HepG2 (cell line): ENCODE results near the gene PKMYT1. TPM values are rescaled to one million over a fixed set of nuclear protein-coding genes. Genes with fewer than 3 reads are reported as not detected.

ENCODE experiments used
- GFI1 ChIP-seq: sonication (generic); formaldehyde crosslinking; IDR thresholded peaks from 2 replicates; pipeline ENCODE4 v1.5.0; 2020; ENCODE audit warnings: missing genetic modification reagents, mild to moderate bottlenecking, borderline replicate concordance
- MTA1 ChIP-seq: sonication (generic); formaldehyde crosslinking; IDR thresholded peaks from 2 replicates; pipeline ENCODE4 v1.4.0; 2020; ENCODE audit warnings: missing genetic modification reagents, mild to moderate bottlenecking, borderline replicate concordance
- NR2C2 ChIP-seq: sonication (generic); formaldehyde crosslinking; IDR thresholded peaks from 2 replicates; pipeline ENCODE4 v1.4.0; 2020; ENCODE audit warnings: missing genetic modification reagents, mild to moderate bottlenecking, moderate library complexity, borderline replicate concordance
- POLR2AphosphoS5 ChIP-seq: IDR thresholded peaks from 2 replicates; pipeline ENCODE4 v1.6.1; 2012; ENCODE audit warnings: low read depth, low read length
- RAD21 ChIP-seq: fragments of 450-650 bp; formaldehyde crosslinking; IDR thresholded peaks from 2 replicates; pipeline ENCODE4 v1.5.0; 2020; ENCODE audit warnings: mild to moderate bottlenecking
- RCOR2 ChIP-seq: IDR thresholded peaks from 2 replicates; pipeline ENCODE4 v1.6.1; 2016; ENCODE audit warnings: missing biosample characterization, missing genetic modification reagents
- REXO4 ChIP-seq: sonication (generic); formaldehyde crosslinking; IDR thresholded peaks from 2 replicates; pipeline ENCODE4 v1.8.0; 2022; ENCODE audit warnings: missing genetic modification reagents, mild to moderate bottlenecking, borderline replicate concordance
- TBP ChIP-seq: sonication (generic); formaldehyde crosslinking; IDR thresholded peaks from 2 replicates; pipeline ENCODE4 v1.5.0; 2020; ENCODE audit warnings: missing genetic modification reagents
- ZBTB7A ChIP-seq: sonication (generic); formaldehyde crosslinking; IDR thresholded peaks from 2 replicates; pipeline ENCODE4 v1.8.0; 2022; ENCODE audit warnings: mild to moderate bottlenecking, missing genetic modification reagents
- ZFP37 ChIP-seq: sonication (generic); formaldehyde crosslinking; IDR thresholded peaks from 2 replicates; pipeline ENCODE4 v1.4.0; 2020; ENCODE audit warnings: missing genetic modification reagents, borderline replicate concordance
- ZNF34 ChIP-seq: sonication (generic); formaldehyde crosslinking; IDR thresholded peaks from 2 replicates; pipeline ENCODE4 v1.4.0; 2020; ENCODE audit warnings: mild to moderate bottlenecking, missing genetic modification reagents, borderline replicate concordance
- ZNF577 ChIP-seq: sonication (generic); formaldehyde crosslinking; IDR thresholded peaks from 2 replicates; pipeline ENCODE4 v1.4.0; 2020; ENCODE audit warnings: mild to moderate bottlenecking, low read depth, missing genetic modification reagents, borderline replicate concordance
- ZNF724P ChIP-seq: sonication (generic); formaldehyde crosslinking; IDR thresholded peaks from 2 replicates; pipeline ENCODE4 v1.8.0; 2022; ENCODE audit warnings: missing genetic modification reagents, borderline replicate concordance
- ZNF777 ChIP-seq: sonication (generic); formaldehyde crosslinking; IDR thresholded peaks from 2 replicates; pipeline ENCODE4 v1.4.0; 2020; ENCODE audit warnings: missing genetic modification reagents
- ZNF790 ChIP-seq: sonication (generic); formaldehyde crosslinking; IDR thresholded peaks from 2 replicates; pipeline ENCODE4 v1.8.0; 2022; ENCODE audit warnings: missing genetic modification reagents, mild to moderate bottlenecking, borderline replicate concordance
- ZSCAN31 ChIP-seq: sonication (generic); formaldehyde crosslinking; IDR thresholded peaks from 2 replicates; pipeline ENCODE4 v1.5.0; 2020; ENCODE audit warnings: low read depth, mild to moderate bottlenecking, missing genetic modification reagents
- polyA plus RNA-seq, 8 experiments: library from polyadenylated mRNA; depleted of rRNA in 3 of 8; stranded (reverse) in 7 of 8; unstranded in 1 of 8; fragments of >200 nt; fragmentation: Illumina TruSeq in 4 of 8; extraction: Trizol in 4 of 8; gene quantifications; 2 replicates each; pipeline versions ENCODE4 v1.2.1 to v1.2.3, GENCODE V29; 2011 to 2016; ENCODE audit warnings: low read depth in 4 of 8, missing spikeins in 1 of 8, mixed read lengths in 1 of 8; ENCODE audit not compliant: insufficient read depth in 1 of 8
- total RNA-seq, 5 experiments: library from RNA; depleted of rRNA; stranded (reverse); fragments of >200 nt; fragmentation: Illumina TruSeq; extraction: Trizol; gene quantifications; 2 replicates each; pipeline ENCODE4 v1.2.3, GENCODE V29; 2016; ENCODE audit warnings: low read depth in 1 of 5
- TF ChIP-seq, protein P1 (sequence below): sonication (generic); formaldehyde crosslinking; IDR thresholded peaks from 2 replicates; pipeline ENCODE4 v1.4.0; 2020; ENCODE audit warnings: missing genetic modification reagents, borderline replicate concordance
- TF ChIP-seq, protein P2 (sequence below): sonication (generic); formaldehyde crosslinking; IDR thresholded peaks from 2 replicates; pipeline ENCODE4 v1.4.0; 2020; ENCODE audit warnings: missing genetic modification reagents
- TF ChIP-seq, protein P3 (sequence below): sonication (generic); formaldehyde crosslinking; IDR thresholded peaks from 2 replicates; pipeline ENCODE4 v1.5.0; 2020; ENCODE audit warnings: missing genetic modification reagents, mild to moderate bottlenecking, borderline replicate concordance

The PKMYT1 gene
- total and polyA plus RNA-seq, 2 of the 13 experiments (the other 11 are each of a cell fraction or from before 2014, with no cell fraction given): 7.0 to 27.8 TPM

DNA sequence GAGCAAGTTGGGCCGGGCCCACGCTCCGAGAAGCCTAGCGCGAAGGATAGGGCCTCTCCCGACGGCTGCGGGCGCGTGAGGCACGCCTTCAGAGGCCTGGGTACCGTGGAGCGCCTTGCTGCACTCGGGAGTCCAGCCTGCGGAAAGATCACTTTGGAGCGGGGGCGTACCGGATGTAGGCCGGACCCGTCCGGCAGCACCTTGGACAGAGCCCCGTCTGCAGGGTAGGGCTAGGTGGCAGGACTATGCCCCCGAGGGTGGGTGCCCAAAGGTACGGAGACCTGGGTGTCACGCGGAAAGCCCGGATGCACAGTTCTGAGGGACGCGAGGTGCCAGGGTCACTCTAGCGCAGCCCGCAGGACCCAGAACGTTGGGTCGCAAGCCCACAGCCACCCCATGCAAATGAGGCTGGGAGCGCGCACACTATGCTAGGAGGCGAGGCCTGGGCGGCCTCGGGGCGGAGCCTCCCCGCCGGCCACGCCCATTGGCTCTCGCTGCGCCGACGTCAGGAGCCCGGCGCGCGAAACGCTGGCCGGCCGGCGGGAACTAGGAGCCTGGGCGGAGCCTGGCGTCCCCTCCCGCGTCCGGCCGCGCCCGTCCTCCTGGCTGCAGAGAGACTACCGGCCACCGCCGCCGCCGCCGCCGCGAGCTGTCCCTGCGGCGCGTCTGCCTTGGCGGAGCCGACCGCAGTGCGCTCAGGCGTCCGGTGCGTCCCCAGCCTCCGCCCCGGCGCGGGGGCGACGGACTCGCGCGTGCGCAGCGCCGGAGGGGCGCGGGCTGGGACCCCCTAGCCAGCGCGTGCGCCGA lies 11.3 kb downstream of the PKMYT1 start, which contains the start of gene PAQR4 (continued):
- peak; percentile 74 for TF ChIP-seq GFI1
- TF ChIP-seq ZNF724P (CRISPR knock-in tag): peak; percentile 87; the same call in 1 of the 2 replicates
- peak; percentile 71 for TF ChIP-seq POLR2AphosphoS5
- peak; percentile 89; the same call in 1 of the 2 replicates for TF ChIP-seq ZNF577 (CRISPR knock-in tag)
- peak; percentile 99 for TF ChIP-seq ZBTB7A (CRISPR knock-in tag)
- TF ChIP-seq NR2C2 (CRISPR knock-in tag): peak; percentile 73
- TF ChIP-seq, protein P1, sequence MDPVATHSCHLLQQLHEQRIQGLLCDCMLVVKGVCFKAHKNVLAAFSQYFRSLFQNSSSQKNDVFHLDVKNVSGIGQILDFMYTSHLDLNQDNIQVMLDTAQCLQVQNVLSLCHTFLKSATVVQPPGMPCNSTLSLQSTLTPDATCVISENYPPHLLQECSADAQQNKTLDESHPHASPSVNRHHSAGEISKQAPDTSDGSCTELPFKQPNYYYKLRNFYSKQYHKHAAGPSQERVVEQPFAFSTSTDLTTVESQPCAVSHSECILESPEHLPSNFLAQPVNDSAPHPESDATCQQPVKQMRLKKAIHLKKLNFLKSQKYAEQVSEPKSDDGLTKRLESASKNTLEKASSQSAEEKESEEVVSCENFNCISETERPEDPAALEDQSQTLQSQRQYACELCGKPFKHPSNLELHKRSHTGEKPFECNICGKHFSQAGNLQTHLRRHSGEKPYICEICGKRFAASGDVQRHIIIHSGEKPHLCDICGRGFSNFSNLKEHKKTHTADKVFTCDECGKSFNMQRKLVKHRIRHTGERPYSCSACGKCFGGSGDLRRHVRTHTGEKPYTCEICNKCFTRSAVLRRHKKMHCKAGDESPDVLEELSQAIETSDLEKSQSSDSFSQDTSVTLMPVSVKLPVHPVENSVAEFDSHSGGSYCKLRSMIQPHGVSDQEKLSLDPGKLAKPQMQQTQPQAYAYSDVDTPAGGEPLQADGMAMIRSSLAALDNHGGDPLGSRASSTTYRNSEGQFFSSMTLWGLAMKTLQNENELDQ (CRISPR knock-in tag): peak; percentile 93
- peak; percentile 98 for TF ChIP-seq ZSCAN31 (CRISPR knock-in tag)
- TF ChIP-seq REXO4 (CRISPR knock-in tag): peak; percentile 50; the same call in 1 of the 2 replicates
- peak; percentile 56; the same call in 1 of the 2 replicates for TF ChIP-seq MTA1 (CRISPR knock-in tag)
- no peak for TF ChIP-seq TBP (CRISPR knock-in tag)
- TF ChIP-seq ZNF777 (CRISPR knock-in tag): peak; percentile 92
- peak; percentile 95; the same call in 1 of the 2 replicates for TF ChIP-seq ZFP37 (CRISPR knock-in tag)
- peak; percentile 91 for TF ChIP-seq ZNF34 (CRISPR knock-in tag)
- TF ChIP-seq, protein P2, sequence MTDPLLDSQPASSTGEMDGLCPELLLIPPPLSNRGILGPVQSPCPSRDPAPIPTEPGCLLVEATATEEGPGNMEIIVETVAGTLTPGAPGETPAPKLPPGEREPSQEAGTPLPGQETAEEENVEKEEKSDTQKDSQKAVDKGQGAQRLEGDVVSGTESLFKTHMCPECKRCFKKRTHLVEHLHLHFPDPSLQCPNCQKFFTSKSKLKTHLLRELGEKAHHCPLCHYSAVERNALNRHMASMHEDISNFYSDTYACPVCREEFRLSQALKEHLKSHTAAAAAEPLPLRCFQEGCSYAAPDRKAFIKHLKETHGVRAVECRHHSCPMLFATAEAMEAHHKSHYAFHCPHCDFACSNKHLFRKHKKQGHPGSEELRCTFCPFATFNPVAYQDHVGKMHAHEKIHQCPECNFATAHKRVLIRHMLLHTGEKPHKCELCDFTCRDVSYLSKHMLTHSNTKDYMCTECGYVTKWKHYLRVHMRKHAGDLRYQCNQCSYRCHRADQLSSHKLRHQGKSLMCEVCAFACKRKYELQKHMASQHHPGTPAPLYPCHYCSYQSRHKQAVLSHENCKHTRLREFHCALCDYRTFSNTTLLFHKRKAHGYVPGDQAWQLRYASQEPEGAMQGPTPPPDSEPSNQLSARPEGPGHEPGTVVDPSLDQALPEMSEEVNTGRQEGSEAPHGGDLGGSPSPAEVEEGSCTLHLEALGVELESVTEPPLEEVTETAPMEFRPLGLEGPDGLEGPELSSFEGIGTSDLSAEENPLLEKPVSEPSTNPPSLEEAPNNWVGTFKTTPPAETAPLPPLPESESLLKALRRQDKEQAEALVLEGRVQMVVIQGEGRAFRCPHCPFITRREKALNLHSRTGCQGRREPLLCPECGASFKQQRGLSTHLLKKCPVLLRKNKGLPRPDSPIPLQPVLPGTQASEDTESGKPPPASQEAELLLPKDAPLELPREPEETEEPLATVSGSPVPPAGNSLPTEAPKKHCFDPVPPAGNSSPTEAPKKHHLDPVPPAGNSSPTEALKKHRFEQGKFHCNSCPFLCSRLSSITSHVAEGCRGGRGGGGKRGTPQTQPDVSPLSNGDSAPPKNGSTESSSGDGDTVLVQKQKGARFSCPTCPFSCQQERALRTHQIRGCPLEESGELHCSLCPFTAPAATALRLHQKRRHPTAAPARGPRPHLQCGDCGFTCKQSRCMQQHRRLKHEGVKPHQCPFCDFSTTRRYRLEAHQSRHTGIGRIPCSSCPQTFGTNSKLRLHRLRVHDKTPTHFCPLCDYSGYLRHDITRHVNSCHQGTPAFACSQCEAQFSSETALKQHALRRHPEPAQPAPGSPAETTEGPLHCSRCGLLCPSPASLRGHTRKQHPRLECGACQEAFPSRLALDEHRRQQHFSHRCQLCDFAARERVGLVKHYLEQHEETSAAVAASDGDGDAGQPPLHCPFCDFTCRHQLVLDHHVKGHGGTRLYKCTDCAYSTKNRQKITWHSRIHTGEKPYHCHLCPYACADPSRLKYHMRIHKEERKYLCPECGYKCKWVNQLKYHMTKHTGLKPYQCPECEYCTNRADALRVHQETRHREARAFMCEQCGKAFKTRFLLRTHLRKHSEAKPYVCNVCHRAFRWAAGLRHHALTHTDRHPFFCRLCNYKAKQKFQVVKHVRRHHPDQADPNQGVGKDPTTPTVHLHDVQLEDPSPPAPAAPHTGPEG (CRISPR knock-in tag): peak; percentile 56; the same call in 1 of the 2 replicates
- peak; percentile 44; the same call in 1 of the 2 replicates for TF ChIP-seq RCOR2 (CRISPR knock-in tag)
- TF ChIP-seq, protein P3, sequence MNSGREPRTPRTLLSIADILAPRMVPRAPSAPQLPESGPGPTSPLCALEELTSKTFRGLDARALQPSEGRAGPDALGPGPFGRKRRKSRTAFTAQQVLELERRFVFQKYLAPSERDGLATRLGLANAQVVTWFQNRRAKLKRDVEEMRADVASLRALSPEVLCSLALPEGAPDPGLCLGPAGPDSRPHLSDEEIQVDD (CRISPR knock-in tag): 0 out of 2 replicates have a peak, but pooled peaks have one; percentile 56
- TF ChIP-seq ZNF790 (CRISPR knock-in tag): peak; percentile 97
- TF ChIP-seq RAD21 (CRISPR knock-in tag): no peak; the same call in 1 of the 2 replicates
